ENCODE results near the gene CDC42EP4.

Gene CDC42EP4

GRCh38 chr17:73285916-73286862 lies 25.6 kb downstream of the CDC42EP4 start:
- Histone ChIP-seq H3K36me3 (ENCODE audit: control insufficient read depth, insufficient read depth, low read length) (peaks cover 13% of the 10 kb centered on the region), H3K4me1 (ENCODE audit: control insufficient read depth, insufficient read depth, low read length) (peaks cover 51% of the 10 kb centered on the region), H3K4me3 (ENCODE audit: low read length) (no peak overlapping the region), H3K27me3 (ENCODE audit: control insufficient read depth, insufficient read depth, low read length) (no peaks in the 10 kb centered on the region), H3K9ac (ENCODE audit: low read length) (no peak overlapping the region), H3K9me3 (ENCODE audit: control insufficient read depth, low read length) (no peaks in the 10 kb centered on the region)

GRCh38 chr17:73285603-73285908 lies 26.2 kb downstream of the CDC42EP4 start:
- H3K36me3 ChIP-seq (ENCODE audit: control insufficient read depth, insufficient read depth, low read length) = peaks cover 13% of the 10 kb centered on the region
- no peaks in the 10 kb centered on the region for H3K9me3 ChIP-seq (ENCODE audit: control insufficient read depth, low read length)
- no peak overlapping the region for H3K9ac ChIP-seq (ENCODE audit: low read length)
- H3K4me3 ChIP-seq (ENCODE audit: low read length) = no peak overlapping the region
- peaks cover 44% of the 10 kb centered on the region for H3K4me1 ChIP-seq (ENCODE audit: control insufficient read depth, insufficient read depth, low read length)
- no peaks in the 10 kb centered on the region for H3K27me3 ChIP-seq (ENCODE audit: control insufficient read depth, insufficient read depth, low read length)

DNA sequence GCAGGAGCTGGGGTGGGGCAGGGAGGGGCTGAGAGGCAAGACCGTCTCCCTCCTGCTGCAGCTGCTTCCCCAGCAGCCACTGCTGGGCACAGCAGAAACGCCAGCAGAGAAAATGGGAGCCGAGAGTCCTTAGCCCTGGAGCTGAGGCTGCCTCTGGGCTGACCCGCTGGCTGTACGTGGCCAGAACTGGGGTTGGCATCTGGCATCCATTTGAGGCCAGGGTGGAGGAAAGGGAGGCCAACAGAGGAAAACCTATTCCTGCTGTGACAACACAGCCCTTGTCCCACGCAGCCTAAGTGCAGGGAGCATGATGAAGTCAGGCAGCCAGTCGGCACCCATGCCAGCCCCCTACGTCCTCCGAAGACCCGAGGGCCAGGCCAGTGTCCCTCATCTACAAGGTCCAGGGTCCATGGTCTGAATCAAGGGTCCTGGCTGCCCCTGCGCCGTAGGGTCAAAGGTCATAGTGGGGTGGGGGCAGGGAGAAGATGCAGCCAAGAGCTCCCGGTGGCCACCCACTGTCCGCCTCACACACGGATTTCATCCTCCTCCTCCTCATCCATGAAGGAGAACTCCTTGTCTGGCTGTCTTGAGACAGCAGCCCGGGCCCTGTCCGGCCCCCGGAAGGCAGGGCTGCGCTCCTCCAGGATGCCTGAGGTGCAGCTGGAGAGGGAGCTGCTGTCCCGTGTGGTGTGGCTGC lies 26.7 kb downstream of the CDC42EP4 start:
- Histone ChIP-seq H3K9ac (ENCODE audit: low read length) (no peak overlapping the region), H3K27me3 (ENCODE audit: control insufficient read depth, insufficient read depth, low read length) (no peaks in the 10 kb centered on the region), H3K9me3 (ENCODE audit: control insufficient read depth, low read length) (no peaks in the 10 kb centered on the region), H3K4me3 (ENCODE audit: low read length) (no peak overlapping the region), H3K4me1 (ENCODE audit: control insufficient read depth, insufficient read depth, low read length) (peaks cover 41% of the 10 kb centered on the region), H3K36me3 (ENCODE audit: control insufficient read depth, insufficient read depth, low read length) (peaks cover 13% of the 10 kb centered on the region)

DNA sequence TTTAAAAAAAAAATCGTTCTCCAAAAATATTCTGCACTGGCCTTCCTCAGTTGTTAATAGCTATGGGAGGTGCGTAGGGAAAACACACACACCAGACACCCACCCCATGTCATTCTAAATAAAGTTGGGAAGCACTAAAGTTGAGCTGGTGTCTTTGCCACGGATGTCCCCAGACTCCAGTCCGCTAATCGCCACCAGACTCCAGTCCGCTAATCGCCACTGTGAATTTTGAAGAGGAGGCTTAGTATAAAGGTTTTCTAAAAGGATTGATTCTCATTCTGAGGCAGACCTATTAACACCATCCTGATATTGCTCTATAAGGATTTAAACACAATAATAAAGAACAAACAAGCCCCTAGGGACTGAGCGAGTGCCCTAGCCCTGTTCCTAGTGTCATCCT lies 27.4 kb downstream of the CDC42EP4 start:
- Histone ChIP-seq H3K9me3 (ENCODE audit: control insufficient read depth, low read length) (no peaks in the 10 kb centered on the region), H3K4me1 (ENCODE audit: control insufficient read depth, insufficient read depth, low read length) (peaks cover 41% of the 10 kb centered on the region), H3K27me3 (ENCODE audit: control insufficient read depth, insufficient read depth, low read length) (no peaks in the 10 kb centered on the region), H3K4me3 (ENCODE audit: low read length) (no peak overlapping the region), H3K36me3 (ENCODE audit: control insufficient read depth, insufficient read depth, low read length) (peaks cover 13% of the 10 kb centered on the region), H3K9ac (ENCODE audit: low read length) (no peak overlapping the region)

GRCh38 chr17:73283841-73284282 lies 27.9 kb downstream of the CDC42EP4 start:
- peaks cover 13% of the 10 kb centered on the region for H3K36me3 ChIP-seq (ENCODE audit: control insufficient read depth, insufficient read depth, low read length)
- H3K27me3 ChIP-seq (ENCODE audit: control insufficient read depth, insufficient read depth, low read length) = no peaks in the 10 kb centered on the region
- no peaks in the 10 kb centered on the region for H3K9me3 ChIP-seq (ENCODE audit: control insufficient read depth, low read length)
- H3K4me3 ChIP-seq (ENCODE audit: low read length) = no peak overlapping the region
- H3K4me1 ChIP-seq (ENCODE audit: control insufficient read depth, insufficient read depth, low read length) = peaks cover 40% of the 10 kb centered on the region
- no peak overlapping the region for H3K9ac ChIP-seq (ENCODE audit: low read length)

DNA sequence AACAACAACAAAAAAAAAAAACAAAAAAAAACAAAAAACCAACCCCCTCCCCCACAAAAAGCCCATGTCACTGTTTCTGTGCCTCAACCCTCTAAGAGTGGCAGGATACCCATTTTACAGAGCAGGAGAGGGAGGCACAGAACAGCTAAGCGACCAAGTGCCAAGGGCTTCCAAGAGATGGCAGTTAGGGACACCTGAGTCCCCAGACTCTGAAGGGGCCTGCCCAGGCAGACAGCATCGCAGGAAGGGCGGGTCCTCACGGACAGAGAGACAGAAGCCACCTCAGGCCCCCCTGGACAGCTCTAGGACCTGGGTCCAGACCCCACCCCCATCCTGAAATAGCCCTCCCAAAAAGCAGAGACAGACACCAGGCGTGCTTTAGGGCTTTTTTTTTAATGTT lies 28.6 kb downstream of the CDC42EP4 start:
- no peak overlapping the region for H3K9ac ChIP-seq (ENCODE audit: low read length)
- H3K4me1 ChIP-seq (ENCODE audit: control insufficient read depth, insufficient read depth, low read length) = peaks cover 40% of the 10 kb centered on the region
- no peaks in the 10 kb centered on the region for H3K9me3 ChIP-seq (ENCODE audit: control insufficient read depth, low read length)
- peaks cover 13% of the 10 kb centered on the region for H3K36me3 ChIP-seq (ENCODE audit: control insufficient read depth, insufficient read depth, low read length)
- H3K4me3 ChIP-seq (ENCODE audit: low read length) = no peak overlapping the region
- H3K27me3 ChIP-seq (ENCODE audit: control insufficient read depth, insufficient read depth, low read length) = no peaks in the 10 kb centered on the region

DNA sequence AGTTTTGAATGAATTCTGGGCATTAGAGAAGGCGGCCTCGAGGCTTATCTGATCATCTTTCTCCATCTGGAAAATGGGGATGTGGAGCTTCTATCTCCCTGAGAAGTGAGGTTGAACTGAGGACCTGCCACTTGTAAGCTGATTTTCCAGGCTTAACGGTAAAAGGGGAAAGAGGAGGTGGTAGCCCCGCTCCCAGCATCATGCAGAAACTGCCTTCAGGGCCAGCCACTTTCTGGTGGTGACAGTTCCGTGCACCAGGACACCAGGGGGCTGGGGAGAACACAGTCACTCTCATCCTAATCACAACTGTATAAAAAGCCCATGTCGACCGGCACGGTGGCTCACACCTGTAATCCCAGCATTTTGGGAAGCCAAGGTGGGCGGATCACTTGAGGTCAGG lies 29.2 kb downstream of the CDC42EP4 start:
- H3K9me3 ChIP-seq (ENCODE audit: control insufficient read depth, low read length) = no peaks in the 10 kb centered on the region
- no peak overlapping the region for H3K4me3 ChIP-seq (ENCODE audit: low read length)
- no peaks in the 10 kb centered on the region for H3K27me3 ChIP-seq (ENCODE audit: control insufficient read depth, insufficient read depth, low read length)
- no peak overlapping the region for H3K9ac ChIP-seq (ENCODE audit: low read length)
- peaks cover 13% of the 10 kb centered on the region for H3K36me3 ChIP-seq (ENCODE audit: control insufficient read depth, insufficient read depth, low read length)
- peaks cover 40% of the 10 kb centered on the region for H3K4me1 ChIP-seq (ENCODE audit: control insufficient read depth, insufficient read depth, low read length)

DNA sequence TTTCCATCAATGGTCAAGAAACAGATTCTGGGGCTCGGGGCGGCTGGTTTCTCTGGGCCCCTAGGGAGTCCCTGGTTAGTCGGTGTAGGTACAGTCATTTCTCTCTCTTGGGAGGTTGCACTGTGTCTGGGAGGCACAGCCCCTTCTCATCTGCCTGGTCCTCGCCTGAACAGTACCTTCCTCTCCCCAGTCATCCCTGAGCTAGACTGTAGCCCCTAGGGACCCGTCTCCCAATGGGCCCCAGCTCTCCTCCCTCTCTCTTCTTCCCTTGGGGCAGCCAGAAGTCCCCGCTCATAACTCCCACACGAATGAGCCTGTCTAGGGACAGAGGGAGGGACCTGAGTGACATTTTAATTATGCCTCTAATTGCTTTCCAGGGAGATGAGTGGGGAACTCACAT lies 29.9 kb downstream of the CDC42EP4 start:
- Histone ChIP-seq H3K4me1 (ENCODE audit: control insufficient read depth, insufficient read depth, low read length) (peaks cover 36% of the 10 kb centered on the region), H3K36me3 (ENCODE audit: control insufficient read depth, insufficient read depth, low read length) (peaks cover 13% of the 10 kb centered on the region), H3K9me3 (ENCODE audit: control insufficient read depth, low read length) (no peaks in the 10 kb centered on the region), H3K4me3 (ENCODE audit: low read length) (no peak overlapping the region), H3K27me3 (ENCODE audit: control insufficient read depth, insufficient read depth, low read length) (no peaks in the 10 kb centered on the region), H3K9ac (ENCODE audit: low read length) (no peak overlapping the region)

DNA sequence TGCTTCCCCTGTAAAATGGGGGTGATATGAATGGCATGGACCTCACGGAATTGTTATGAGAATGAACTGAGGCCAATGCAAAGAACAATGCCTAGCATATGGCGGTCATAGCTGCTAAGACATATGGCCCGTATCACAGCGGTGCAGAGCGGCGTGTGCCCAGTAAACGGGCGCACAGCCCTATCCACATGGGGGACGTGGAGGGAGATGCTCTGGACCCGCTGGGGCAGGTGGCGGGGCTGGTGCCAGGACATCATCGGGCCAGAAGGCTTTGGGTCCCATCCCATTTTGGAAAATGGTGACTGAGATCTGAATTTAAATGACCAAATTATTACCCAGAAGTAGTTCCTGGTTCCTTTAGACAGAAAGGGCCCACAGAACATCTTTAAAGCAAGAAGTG lies 31.6 kb downstream of the CDC42EP4 start:
- no peak overlapping the region for H3K9ac ChIP-seq (ENCODE audit: low read length)
- no peak overlapping the region for H3K4me3 ChIP-seq (ENCODE audit: low read length)
- peaks cover 31% of the 10 kb centered on the region for H3K4me1 ChIP-seq (ENCODE audit: control insufficient read depth, insufficient read depth, low read length)

GRCh38 chr17:73279704-73280103 lies 32.1 kb downstream of the CDC42EP4 start:
- Histone ChIP-seq H3K4me1 (ENCODE audit: control insufficient read depth, insufficient read depth, low read length) (peaks cover 31% of the 10 kb centered on the region), H3K9ac (ENCODE audit: low read length) (no peak overlapping the region), H3K27me3 (ENCODE audit: control insufficient read depth, insufficient read depth, low read length) (no peaks in the 10 kb centered on the region), H3K9me3 (ENCODE audit: control insufficient read depth, low read length) (no peaks in the 10 kb centered on the region), H3K4me3 (ENCODE audit: low read length) (no peak overlapping the region), H3K36me3 (ENCODE audit: control insufficient read depth, insufficient read depth, low read length) (no peaks in the 10 kb centered on the region)

More for the DNA sequence above, 31.6 kb downstream of the CDC42EP4 start:
- H3K27me3 ChIP-seq (ENCODE audit: control insufficient read depth, insufficient read depth, low read length) = no peaks in the 10 kb centered on the region
- no peaks in the 10 kb centered on the region for H3K9me3 ChIP-seq (ENCODE audit: control insufficient read depth, low read length)
- peaks cover 4% of the 10 kb centered on the region for H3K36me3 ChIP-seq (ENCODE audit: control insufficient read depth, insufficient read depth, low read length)

GRCh38 chr17:73278465-73279453 lies 33.0 kb downstream of the CDC42EP4 start:
- no peaks in the 10 kb centered on the region for H3K9me3 ChIP-seq (ENCODE audit: control insufficient read depth, low read length)
- no peaks in the 10 kb centered on the region for H3K36me3 ChIP-seq (ENCODE audit: control insufficient read depth, insufficient read depth, low read length)
- H3K9ac ChIP-seq (ENCODE audit: low read length) = no peak overlapping the region
- no peaks in the 10 kb centered on the region for H3K27me3 ChIP-seq (ENCODE audit: control insufficient read depth, insufficient read depth, low read length)
- H3K4me1 ChIP-seq (ENCODE audit: control insufficient read depth, insufficient read depth, low read length) = peaks cover 30% of the 10 kb centered on the region
- no peak overlapping the region for H3K4me3 ChIP-seq (ENCODE audit: low read length)

Measured in mucosa of stomach (tissue), 1 donor.